Spleen (tissue), 7 donors: ENCODE data around the gene MAP4K1.

Experiments
- CTCF ChIP-seq, 11 experiments: fragments of 200-600 bp in 7 of 11; fragments of 450-650 bp in 4 of 11; sonication (generic) in 4 of 11; IDR thresholded peaks in 8 of 11; conservative IDR thresholded peaks in 3 of 11; 1 replicate in 7 of 11; 2 replicates in 4 of 11; pipeline versions ENCODE4 v1.4.0 to v1.8.0; 2016 to 2021; ENCODE audit warnings: antibody characterized with exemption in 11 of 11, inconsistent platforms in 4 of 11, mild to moderate bottlenecking in 1 of 11
- POLR2A ChIP-seq, 3 donors: fragments of 450-650 bp; IDR thresholded peaks; one replicate each; pipeline ENCODE4 v1.5.1; 2017; ENCODE audit warnings: antibody characterized with exemption in 3 of 3, mild to moderate bottlenecking in 1 of 3
- POLR2AphosphoS5 ChIP-seq, 3 donors: sonication (generic); formaldehyde crosslinking; IDR thresholded peaks; one replicate each; pipeline ENCODE4 v1.5.1; 2017; ENCODE audit warnings: antibody characterized with exemption in 3 of 3
- donor health status: DM: no; HTN: no; CAD: no; lungs with moderate emphysema.
- donor health status: DM: no; HTN: no; CAD: no.
- donor health status: DM: no; HTN: no; CAD: no.

GRCh38 chr19:38653028-38653571 lies 35.3 kb upstream of the MAP4K1 start:
- TF ChIP-seq CTCF (IDR thresholded peaks at IDR 0.05 in 8 of 11, conservative IDR thresholded peaks at IDR 0.05 in 3 of 11): no peak
- TF ChIP-seq POLR2A (IDR thresholded peaks at IDR 0.05): no peak
- no peak for TF ChIP-seq POLR2AphosphoS5 (IDR thresholded peaks at IDR 0.05)
